Activated CD8-positive, alpha-beta T cell treated with anti-CD3 and anti-CD28 coated beads for 36 hours (primary cell): ENCODE data around the gene FASTK. TPM values are rescaled to one million over a fixed set of nuclear protein-coding genes. Genes with fewer than 3 reads are reported as not detected.

ENCODE experiments used
- ATAC-seq: fragments of 200-7000 bp; cut with Tn5 transposase; one replicate; pipeline ENCODE4 v1.10.0; 2021; ENCODE audit warnings: mild to moderate bottlenecking, moderate library complexity
- CTCF ChIA-PET: fragments of 350-600 bp; sonication (Branson Sonifier 250); formaldehyde crosslinking; loops from one replicate; lab custom pipeline; 2021; ENCODE audit warnings: antibody characterized with exemption; lab: Charles Lee
- POLR2A ChIA-PET: fragments of 350-600 bp; sonication (Branson Sonifier 250); formaldehyde crosslinking; loops from one replicate; lab custom pipeline; 2021; ENCODE audit warnings: antibody characterized with exemption; lab: Charles Lee
- DNase-seq: peaks from one replicate; pipeline ENCODE4 v3.0.0-alpha.2; 2020
- H3K27ac Mint-ChIP-seq: one replicate; pipeline ENCODE4 v1.8.0; 2021; ENCODE audit warnings: mild to moderate bottlenecking, mixed read lengths
- H3K27me3 Mint-ChIP-seq: one replicate; pipeline ENCODE4 v1.8.0; 2021; ENCODE audit warnings: mixed read lengths
- H3K36me3 Mint-ChIP-seq: one replicate; pipeline ENCODE4 v1.8.0; 2021; ENCODE audit warnings: low read depth, mixed read lengths
- H3K4me1 Mint-ChIP-seq: one replicate; pipeline ENCODE4 v1.8.0; 2021; ENCODE audit warnings: low read depth, mixed read lengths
- H3K4me3 Mint-ChIP-seq: one replicate; pipeline ENCODE4 v1.8.0; 2021; ENCODE audit warnings: mild to moderate bottlenecking, moderate library complexity, mixed read lengths
- H3K9me3 Mint-ChIP-seq: one replicate; pipeline ENCODE4 v1.8.0; 2021; ENCODE audit warnings: mixed read lengths
- CTCF ChIP-seq: fragments of 200-600 bp; IDR thresholded peaks from one replicate; pipeline ENCODE4 v1.8.0; 2022; ENCODE audit warnings: antibody characterized with exemption, mild to moderate bottlenecking
- intact Hi-C: fragments of 100-400 bp; cut with micrococcal nuclease; formaldehyde crosslinking; loops from one replicate; pipeline ENCODE4 v1.10.0; 2022
- total RNA-seq, 2 experiments: library from RNA; stranded (reverse); gene quantifications; one replicate each; pipeline ENCODE4 v1.2.3, GENCODE V29; 2021

The FASTK gene
- total RNA-seq, 2 experiments from 2014 or later = 54.0 to 59.4 TPM

GRCh38 chr7:151110941-151111645 is 30.5 kb upstream of the FASTK start:
- ChIA-PET POLR2A (no interaction called here), CTCF (interaction anchor here (0.7 to 4.9 kb wide), 43 partner anchors 9 to 233 kb away, joined by 3 to 38 read pairs (median 5); partner anchors contain the start of genes ABCB8, ABCF2, ATG9B and SLC4A2)
- peak; percentile 91 for TF ChIP-seq CTCF
- ATAC-seq (peak; percentile 74), DNase-seq (peak; percentile 83)
- Mint-ChIP-seq H3K9me3 (no peaks in the 10 kb centered on the region), H3K27me3 (peaks cover 17% of the 10 kb centered on the region), H3K4me3 (no peak overlapping the region), H3K36me3 (no peaks in the 10 kb centered on the region), H3K4me1 (peaks cover 4% of the 10 kb centered on the region), H3K27ac (no peak overlapping the region)
- intact Hi-C loops = loop anchor here (10.0 kb wide), 1 partner anchor 194 kb away; no protein-coding TSS in a partner anchor

- H3K4me1 Mint-ChIP-seq = no peaks in the 10 kb centered on the region
- intact Hi-C loops = loop anchor here (10.0 kb wide), 1 partner anchor 194 kb away; no protein-coding TSS in a partner anchor
- CTCF ChIA-PET = interaction anchor here (0.7 to 4.9 kb wide), 40 partner anchors 8 to 232 kb away, joined by 3 to 38 read pairs (median 5); partner anchors contain the start of genes ABCB8, ABCF2, ATG9B and SLC4A2
- DNase-seq (no peak), ATAC-seq (no peak)
- POLR2A ChIA-PET = no interaction called here
- no peaks in the 10 kb centered on the region for H3K36me3 Mint-ChIP-seq
- H3K27me3 Mint-ChIP-seq = peaks cover 12% of the 10 kb centered on the region
- no peaks in the 10 kb centered on the region for H3K9me3 Mint-ChIP-seq
- TF ChIP-seq CTCF = no peak
- H3K27ac Mint-ChIP-seq = no peak overlapping the region
- H3K4me3 Mint-ChIP-seq = no peak overlapping the region
Measured at GRCh38 chr7:151110236-151110940, 29.8 kb upstream of the FASTK start.

GRCh38 chr7:151109094-151110048 is 28.8 kb upstream of the FASTK start:
- no peak overlapping the region for H3K4me3 Mint-ChIP-seq
- no peak overlapping the region for H3K27ac Mint-ChIP-seq
- ChIA-PET CTCF (interaction anchor here (0.8 to 3.2 kb wide), 11 partner anchors 15 to 211 kb away, joined by 3 to 25 read pairs (median 5); partner anchors contain the start of gene ABCB8), POLR2A (no interaction called here)
- no peak for DNase-seq
- intact Hi-C loops = loop anchor here (10.0 kb wide), 1 partner anchor 195 kb away; no protein-coding TSS in a partner anchor
- no peak for TF ChIP-seq CTCF
- peaks cover 12% of the 10 kb centered on the region for H3K27me3 Mint-ChIP-seq
- no peaks in the 10 kb centered on the region for H3K36me3 Mint-ChIP-seq
- H3K9me3 Mint-ChIP-seq = no peaks in the 10 kb centered on the region
- ATAC-seq = no peak
- no peaks in the 10 kb centered on the region for H3K4me1 Mint-ChIP-seq

- H3K4me1 Mint-ChIP-seq = no peaks in the 10 kb centered on the region
- H3K9me3 Mint-ChIP-seq = no peaks in the 10 kb centered on the region
- ATAC-seq (no peak), DNase-seq (no peak)
- POLR2A ChIA-PET = no interaction called here
- peaks cover under 1% of the 10 kb centered on the region for H3K27me3 Mint-ChIP-seq
- H3K27ac Mint-ChIP-seq = no peak overlapping the region
- CTCF ChIA-PET = interaction anchor here (1.2 to 2.6 kb wide), 4 partner anchors 14 to 210 kb away, joined by 3 to 9 read pairs (median 6); no protein-coding TSS in a partner anchor
- intact Hi-C loops = no loop called here
- no peak overlapping the region for H3K4me3 Mint-ChIP-seq
- no peaks in the 10 kb centered on the region for H3K36me3 Mint-ChIP-seq
- TF ChIP-seq CTCF = no peak
Measured at GRCh38 chr7:151107882-151108281, 27.3 kb upstream of the FASTK start.
